OCI-LY3 (cell line): ENCODE results near the gene ZNF263.

Experiments used
- H2AFZ ChIP-seq: fragments of 200-600, 300-600 bp; shearing (Covaris generic); 2 replicates; pipeline ENCODE4 v1.6.0; 2014; ENCODE audit warnings: antibody characterized with exemption, low read depth, low read length
- H3K27ac ChIP-seq: fragments of 200-600, 300-600 bp; sonication (generic); 2 replicates; pipeline ENCODE4 v1.5.1; 2014; ENCODE audit warnings: mild to moderate bottlenecking, low read length, moderate library complexity, mixed read lengths
- H3K27me3 ChIP-seq: fragments of 200-600, 300-600 bp; sonication (generic); 2 replicates; pipeline ENCODE4 v1.6.1; 2014; ENCODE audit warnings: low read depth, low read length, mixed read lengths
- H3K36me3 ChIP-seq: fragments of 200-600, 300-600 bp; sonication (generic); replicated peaks from 2 replicates; pipeline ENCODE3; 2014; ENCODE audit warnings: low read depth, low read length, mixed read lengths
- H3K4me1 ChIP-seq: fragments of 300-600, 200-600 bp; sonication (generic); 2 replicates; pipeline ENCODE4 v1.6.1; 2014; ENCODE audit warnings: low read length, mixed read lengths
- H3K4me2 ChIP-seq: fragments of 200-600, 300-600 bp; sonication (generic); 2 replicates; pipeline ENCODE4 v1.6.1; 2014; ENCODE audit warnings: low read length, mixed read lengths
- H3K4me3 ChIP-seq: fragments of 300-600, 200-600 bp; sonication (generic); 2 replicates; pipeline ENCODE4 v1.5.1; 2014; ENCODE audit warnings: antibody characterized with exemption, mild to moderate bottlenecking, low read length, moderate library complexity
- H3K79me2 ChIP-seq: fragments of 300-600, 200-600 bp; shearing (Covaris generic); 2 replicates; pipeline ENCODE4 v1.6.1; 2014; ENCODE audit warnings: mild to moderate bottlenecking, low read length, mixed read lengths
- H3K9ac ChIP-seq: fragments of 300-600, 200-600 bp; shearing (Covaris generic); 2 replicates; pipeline ENCODE4 v1.6.0; 2014; ENCODE audit warnings: mild to moderate bottlenecking, low read length, moderate library complexity
- H3K9me3 ChIP-seq: fragments of 200-600, 300-600 bp; shearing (Covaris generic); 2 replicates; pipeline ENCODE4 v1.6.1; 2014; ENCODE audit warnings: low read length, mixed read lengths; ENCODE audit not compliant: insufficient read depth
- H4K20me1 ChIP-seq: fragments of 200-600, 300-600 bp; sonication (generic); 2 replicates; pipeline ENCODE4 v1.6.1; 2016; ENCODE audit warnings: low read length, mixed read lengths; ENCODE audit not compliant: insufficient read depth
- EZH2phosphoT487 ChIP-seq: fragments of 200-600 bp; shearing (Covaris generic); IDR thresholded peaks from 2 replicates; pipeline ENCODE4 v1.6.1; 2018; ENCODE audit warnings: antibody characterized with exemption, mixed run types, low read depth
- TF ChIP-seq, protein P1 (sequence below): fragments of 200-600, 300-600 bp; sonication (generic); IDR thresholded peaks from 2 replicates; pipeline ENCODE4 v1.5.1; 2014; ENCODE audit warnings: antibody characterized with exemption, low read length, low read depth

The ZNF263 gene

DNA sequence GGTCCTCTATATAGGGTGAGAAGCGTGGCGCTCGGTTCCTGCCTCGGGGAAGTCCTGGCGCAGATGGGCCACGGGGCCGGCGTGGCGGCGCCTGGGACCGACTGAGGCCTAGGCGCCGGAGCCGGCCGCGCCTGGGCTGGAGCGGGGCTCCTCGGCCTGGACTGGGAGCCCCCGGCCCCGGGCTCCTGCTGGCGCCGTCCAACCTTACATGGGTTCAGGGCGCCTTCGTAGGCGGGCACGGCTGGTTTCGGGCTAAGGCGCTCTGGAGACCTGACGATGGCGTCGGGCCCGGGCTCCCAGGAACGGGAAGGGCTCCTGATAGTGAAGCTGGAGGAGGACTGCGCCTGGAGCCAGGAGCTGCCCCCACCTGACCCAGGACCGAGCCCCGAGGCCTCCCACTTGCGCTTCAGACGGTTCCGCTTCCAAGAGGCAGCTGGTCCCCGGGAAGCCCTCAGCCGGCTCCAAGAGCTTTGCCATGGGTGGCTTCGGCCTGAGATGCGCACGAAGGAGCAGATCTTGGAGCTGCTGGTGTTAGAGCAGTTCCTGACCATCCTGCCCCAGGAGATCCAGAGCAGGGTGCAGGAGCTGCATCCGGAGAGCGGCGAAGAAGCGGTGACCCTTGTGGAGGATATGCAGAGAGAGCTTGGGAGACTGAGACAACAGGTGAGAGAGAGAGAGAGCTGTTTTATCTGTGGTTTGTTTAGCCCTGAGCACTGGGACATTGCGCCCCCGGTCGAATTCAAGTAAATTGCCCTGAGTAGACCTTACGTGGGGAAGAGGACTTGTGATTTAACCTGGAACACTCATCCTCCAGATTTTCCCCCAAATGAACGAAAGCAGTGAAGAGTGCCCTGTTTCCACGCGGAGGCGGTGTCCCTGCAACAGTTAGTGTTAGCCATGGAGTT, 504 bp downstream of the ZNF263 start:
- Histone ChIP-seq H3K79me2 (peaks cover 51% of the 10 kb centered on the region), H3K4me2 (peak overlapping the region; percentile 95), H3K27ac (peak overlapping the region; percentile 94), H4K20me1 (no peaks in the 10 kb centered on the region), H2AFZ (no peak overlapping the region), H3K9ac (peak overlapping the region; percentile 99), H3K9me3 (peaks cover 8% of the 10 kb centered on the region; the same call in 1 of the 2 replicates), H3K4me1 (peaks cover 16% of the 10 kb centered on the region), H3K36me3 (peaks cover 46% of the 10 kb centered on the region), H3K4me3 (peak overlapping the region; percentile 95), H3K27me3 (no peaks in the 10 kb centered on the region)
- TF ChIP-seq, protein P1, sequence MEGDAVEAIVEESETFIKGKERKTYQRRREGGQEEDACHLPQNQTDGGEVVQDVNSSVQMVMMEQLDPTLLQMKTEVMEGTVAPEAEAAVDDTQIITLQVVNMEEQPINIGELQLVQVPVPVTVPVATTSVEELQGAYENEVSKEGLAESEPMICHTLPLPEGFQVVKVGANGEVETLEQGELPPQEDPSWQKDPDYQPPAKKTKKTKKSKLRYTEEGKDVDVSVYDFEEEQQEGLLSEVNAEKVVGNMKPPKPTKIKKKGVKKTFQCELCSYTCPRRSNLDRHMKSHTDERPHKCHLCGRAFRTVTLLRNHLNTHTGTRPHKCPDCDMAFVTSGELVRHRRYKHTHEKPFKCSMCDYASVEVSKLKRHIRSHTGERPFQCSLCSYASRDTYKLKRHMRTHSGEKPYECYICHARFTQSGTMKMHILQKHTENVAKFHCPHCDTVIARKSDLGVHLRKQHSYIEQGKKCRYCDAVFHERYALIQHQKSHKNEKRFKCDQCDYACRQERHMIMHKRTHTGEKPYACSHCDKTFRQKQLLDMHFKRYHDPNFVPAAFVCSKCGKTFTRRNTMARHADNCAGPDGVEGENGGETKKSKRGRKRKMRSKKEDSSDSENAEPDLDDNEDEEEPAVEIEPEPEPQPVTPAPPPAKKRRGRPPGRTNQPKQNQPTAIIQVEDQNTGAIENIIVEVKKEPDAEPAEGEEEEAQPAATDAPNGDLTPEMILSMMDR: no peak
- no peak for TF ChIP-seq EZH2phosphoT487

DNA sequence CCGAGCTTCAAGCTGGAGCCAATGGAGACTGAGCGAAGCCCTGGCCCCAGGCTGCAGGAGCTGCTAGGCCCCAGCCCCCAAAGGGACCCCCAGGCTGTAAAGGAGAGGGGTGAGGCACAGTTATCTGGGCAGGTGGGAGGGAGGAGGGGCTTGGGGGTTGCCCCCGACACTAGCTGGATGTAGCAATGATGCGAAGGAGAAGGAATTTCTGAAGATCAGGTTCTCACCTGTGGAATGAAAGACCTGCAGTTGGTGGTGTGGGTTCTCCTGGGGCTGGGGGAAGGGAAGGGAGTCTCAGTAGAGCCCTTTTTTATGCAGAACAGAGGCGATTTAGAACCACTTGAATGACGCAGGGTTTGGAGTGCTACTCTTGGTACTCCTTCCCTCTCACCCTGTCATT, 1.8 kb downstream of the ZNF263 start:
- peaks cover 21% of the 10 kb centered on the region for H3K9me3 ChIP-seq
- no peak for TF ChIP-seq EZH2phosphoT487
- TF ChIP-seq, protein P1: no peak
- H3K36me3 ChIP-seq: peaks cover 60% of the 10 kb centered on the region
- H4K20me1 ChIP-seq: no peaks in the 10 kb centered on the region
- no peak overlapping the region for H3K27ac ChIP-seq
- peaks cover 65% of the 10 kb centered on the region for H3K79me2 ChIP-seq
- H2AFZ ChIP-seq: no peak overlapping the region
- H3K9ac ChIP-seq: no peak overlapping the region
- H3K27me3 ChIP-seq: no peaks in the 10 kb centered on the region
- peak overlapping the region; percentile 95 for H3K4me2 ChIP-seq
- H3K4me1 ChIP-seq: peaks cover 16% of the 10 kb centered on the region
- peak overlapping the region; percentile 95; the same call in 1 of the 2 replicates for H3K4me3 ChIP-seq

DNA sequence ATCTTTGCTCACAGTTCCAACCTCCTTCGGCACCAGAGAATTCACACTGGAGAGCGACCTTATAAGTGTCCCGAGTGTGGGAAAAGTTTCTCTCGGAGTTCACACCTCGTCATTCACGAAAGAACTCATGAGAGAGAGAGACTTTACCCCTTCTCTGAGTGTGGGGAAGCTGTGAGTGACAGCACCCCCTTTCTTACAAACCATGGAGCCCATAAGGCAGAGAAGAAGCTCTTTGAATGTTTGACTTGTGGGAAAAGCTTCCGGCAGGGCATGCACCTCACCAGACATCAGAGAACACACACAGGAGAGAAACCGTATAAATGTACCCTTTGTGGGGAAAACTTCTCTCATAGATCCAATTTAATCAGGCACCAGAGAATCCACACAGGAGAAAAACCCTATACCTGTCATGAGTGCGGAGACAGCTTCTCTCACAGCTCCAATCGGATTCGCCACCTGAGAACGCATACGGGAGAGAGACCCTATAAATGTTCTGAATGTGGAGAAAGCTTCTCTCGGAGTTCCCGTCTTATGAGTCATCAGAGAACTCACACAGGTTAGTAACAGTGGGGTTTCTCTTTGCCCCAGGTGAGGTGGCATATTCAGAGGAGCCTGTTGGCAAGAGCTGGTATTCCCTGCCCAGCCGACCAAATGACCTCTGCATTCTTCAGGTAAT, 6.8 kb downstream of the ZNF263 start:
- H3K27ac ChIP-seq: no peak overlapping the region
- no peak for TF ChIP-seq EZH2phosphoT487
- TF ChIP-seq, protein P1: no peak
- no peak overlapping the region for H3K4me2 ChIP-seq
- H3K9me3 ChIP-seq: peaks cover 43% of the 10 kb centered on the region
- no peak overlapping the region for H2AFZ ChIP-seq
- H3K36me3 ChIP-seq: peaks cover 91% of the 10 kb centered on the region
- no peaks in the 10 kb centered on the region for H3K27me3 ChIP-seq
- peaks cover 3% of the 10 kb centered on the region; the same call in 1 of the 2 replicates for H3K4me1 ChIP-seq
- H3K4me3 ChIP-seq: no peak overlapping the region
- no peak overlapping the region for H3K9ac ChIP-seq
- H4K20me1 ChIP-seq: no peaks in the 10 kb centered on the region
- peaks cover 78% of the 10 kb centered on the region for H3K79me2 ChIP-seq

DNA sequence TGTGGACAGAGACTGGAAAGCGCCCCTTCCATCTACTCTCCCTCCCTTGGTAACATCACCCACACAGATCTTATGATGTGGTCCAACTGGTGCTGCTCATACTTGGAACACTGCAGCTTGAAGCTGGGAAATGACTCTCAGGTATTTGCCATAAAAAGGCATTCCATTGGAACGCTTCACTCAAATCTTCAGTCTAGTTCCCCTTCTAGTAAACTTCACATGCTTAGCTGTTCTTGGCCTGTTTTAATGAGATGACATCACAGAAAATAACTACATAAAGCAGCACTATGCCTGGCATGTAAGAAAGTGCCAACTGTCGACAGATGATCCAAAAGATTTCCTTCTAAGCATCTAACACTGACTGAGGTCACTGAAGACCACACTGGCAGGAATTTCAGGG, 9.3 kb downstream of the ZNF263 start:
- H3K9me3 ChIP-seq: peaks cover 41% of the 10 kb centered on the region
- no peak for TF ChIP-seq EZH2phosphoT487
- TF ChIP-seq, protein P1: no peak
- peaks cover 55% of the 10 kb centered on the region for H3K79me2 ChIP-seq
- H3K4me1 ChIP-seq: no peaks in the 10 kb centered on the region
- no peaks in the 10 kb centered on the region for H4K20me1 ChIP-seq
- H3K36me3 ChIP-seq: peaks cover 85% of the 10 kb centered on the region
- H2AFZ ChIP-seq: no peak overlapping the region
- H3K27me3 ChIP-seq: no peaks in the 10 kb centered on the region
- no peak overlapping the region for H3K4me3 ChIP-seq
- no peak overlapping the region for H3K9ac ChIP-seq
- H3K4me2 ChIP-seq: no peak overlapping the region
- no peak overlapping the region for H3K27ac ChIP-seq
